Progenitor cell of endocrine pancreas (in vitro differentiated cells): ENCODE measurements around the gene FMN2. TPM values are rescaled to one million over a fixed set of nuclear protein-coding genes. Genes with fewer than 3 reads are reported as not detected.
"Not testable (repeated sequence)": the region's sequence is repeated elsewhere in the genome, so short reads cannot be mapped to it uniquely, and the experiment has no call there.

Experiments used
- DNase-seq: peaks from one replicate; pipeline ENCODE4 v3.0.0; 2021; ENCODE audit warnings: low spot score; ENCODE audit not compliant: unreplicated experiment
- H3K27ac Mint-ChIP-seq: 2 replicates; pipeline ENCODE4 v1.8.0; 2021; ENCODE audit warnings: mild to moderate bottlenecking, moderate library complexity, mixed read lengths
- H3K27me3 Mint-ChIP-seq: 2 replicates; pipeline ENCODE4 v1.8.0; 2021; ENCODE audit warnings: mixed read lengths
- H3K36me3 Mint-ChIP-seq: 2 replicates; pipeline ENCODE4 v1.8.0; 2022; ENCODE audit warnings: mixed read lengths; ENCODE audit not compliant: insufficient read depth
- H3K4me1 Mint-ChIP-seq: 2 replicates; pipeline ENCODE4 v1.8.0; 2021; ENCODE audit warnings: low read depth, mixed read lengths
- H3K4me3 Mint-ChIP-seq: 2 replicates; pipeline ENCODE4 v1.8.0; 2021; ENCODE audit warnings: low read depth, mild to moderate bottlenecking, moderate library complexity, mixed read lengths
- H3K9me3 Mint-ChIP-seq: 2 replicates; pipeline ENCODE4 v1.8.0; 2021; ENCODE audit warnings: low read depth, mixed read lengths
- total RNA-seq: library from RNA; stranded (reverse); gene quantifications from 2 replicates; pipeline ENCODE4 v1.2.1, GENCODE V29; 2021
- TF ChIP-seq, protein P1 (sequence below): fragments of 200-600 bp; sonication (generic); IDR thresholded peaks from one replicate; pipeline ENCODE4 v1.5.0; 2021; ENCODE audit warnings: antibody characterized with exemption, mild to moderate bottlenecking; ENCODE audit not compliant: unreplicated experiment

The FMN2 gene
- total RNA-seq, 1 donor from 2014 or later, result 3.2 TPM

- no peak for DNase-seq
- Mint-ChIP-seq H3K4me1 (peaks cover 13% of the 10 kb centered on the region), H3K36me3 (peaks cover 2% of the 10 kb centered on the region), H3K27me3 (peaks cover 14% of the 10 kb centered on the region), H3K27ac (no peak overlapping the region), H3K9me3 (peaks cover 5% of the 10 kb centered on the region), H3K4me3 (no peak overlapping the region)
- TF ChIP-seq, protein P1, sequence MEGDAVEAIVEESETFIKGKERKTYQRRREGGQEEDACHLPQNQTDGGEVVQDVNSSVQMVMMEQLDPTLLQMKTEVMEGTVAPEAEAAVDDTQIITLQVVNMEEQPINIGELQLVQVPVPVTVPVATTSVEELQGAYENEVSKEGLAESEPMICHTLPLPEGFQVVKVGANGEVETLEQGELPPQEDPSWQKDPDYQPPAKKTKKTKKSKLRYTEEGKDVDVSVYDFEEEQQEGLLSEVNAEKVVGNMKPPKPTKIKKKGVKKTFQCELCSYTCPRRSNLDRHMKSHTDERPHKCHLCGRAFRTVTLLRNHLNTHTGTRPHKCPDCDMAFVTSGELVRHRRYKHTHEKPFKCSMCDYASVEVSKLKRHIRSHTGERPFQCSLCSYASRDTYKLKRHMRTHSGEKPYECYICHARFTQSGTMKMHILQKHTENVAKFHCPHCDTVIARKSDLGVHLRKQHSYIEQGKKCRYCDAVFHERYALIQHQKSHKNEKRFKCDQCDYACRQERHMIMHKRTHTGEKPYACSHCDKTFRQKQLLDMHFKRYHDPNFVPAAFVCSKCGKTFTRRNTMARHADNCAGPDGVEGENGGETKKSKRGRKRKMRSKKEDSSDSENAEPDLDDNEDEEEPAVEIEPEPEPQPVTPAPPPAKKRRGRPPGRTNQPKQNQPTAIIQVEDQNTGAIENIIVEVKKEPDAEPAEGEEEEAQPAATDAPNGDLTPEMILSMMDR, result no peak
Observed at GRCh38 chr1:240322943-240323342, 231.3 kb downstream of the FMN2 start.

DNA sequence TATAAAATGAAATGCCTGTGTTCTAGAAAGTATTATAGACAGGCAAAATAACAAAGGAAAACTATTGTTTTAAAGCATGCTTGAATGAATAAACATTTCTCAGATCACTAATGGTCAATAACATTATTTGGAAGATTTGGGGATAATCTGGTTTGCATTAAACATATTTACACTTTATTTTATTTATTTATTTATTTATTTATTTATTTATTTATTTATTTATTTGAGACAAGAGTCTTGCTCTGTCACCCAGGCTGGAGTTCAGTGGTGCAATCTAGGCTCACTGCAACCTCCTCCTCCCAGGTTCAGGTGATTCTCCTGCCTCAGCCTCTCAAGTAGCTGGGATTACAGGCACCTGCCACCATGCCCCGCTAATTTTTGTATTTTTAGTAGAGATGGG is 236.7 kb downstream of the FMN2 start:
- not testable (repeated sequence) for H3K4me1 Mint-ChIP-seq, H3K27me3 Mint-ChIP-seq, H3K9me3 Mint-ChIP-seq, DNase-seq, H3K4me3 Mint-ChIP-seq, H3K27ac Mint-ChIP-seq, H3K36me3 Mint-ChIP-seq

DNA sequence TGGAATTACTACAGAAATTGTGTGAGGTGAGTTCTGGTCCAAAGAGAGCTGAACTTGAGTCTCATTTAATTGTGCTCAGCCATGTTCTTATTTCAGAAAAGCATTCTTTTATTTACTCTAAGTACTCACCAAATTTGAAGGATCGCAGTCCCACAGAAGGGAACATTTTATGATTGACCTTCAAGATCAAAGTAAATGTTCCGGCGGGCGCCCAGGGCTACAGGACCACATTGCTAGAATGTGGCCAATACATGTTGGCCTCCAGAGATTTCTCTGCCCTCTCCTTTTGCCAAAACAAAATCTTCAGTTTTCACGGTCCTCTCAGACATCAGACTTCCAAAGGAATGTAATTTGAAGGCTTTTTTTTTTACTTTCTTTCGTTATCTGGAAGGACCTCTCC is 237.8 kb downstream of the FMN2 start:
- H3K27ac Mint-ChIP-seq, result no peak overlapping the region
- no peaks in the 10 kb centered on the region for H3K27me3 Mint-ChIP-seq
- H3K36me3 Mint-ChIP-seq, result no peaks in the 10 kb centered on the region
- TF ChIP-seq, protein P1, result no peak
- H3K4me1 Mint-ChIP-seq, result no peaks in the 10 kb centered on the region
- no peaks in the 10 kb centered on the region for H3K9me3 Mint-ChIP-seq
- no peak for DNase-seq
- H3K4me3 Mint-ChIP-seq, result no peak overlapping the region

- no peak for DNase-seq
- H3K36me3 Mint-ChIP-seq, result no peaks in the 10 kb centered on the region
- no peaks in the 10 kb centered on the region for H3K27me3 Mint-ChIP-seq
- H3K4me3 Mint-ChIP-seq, result no peak overlapping the region
- H3K4me1 Mint-ChIP-seq, result no peaks in the 10 kb centered on the region
- H3K9me3 Mint-ChIP-seq, result no peaks in the 10 kb centered on the region
- H3K27ac Mint-ChIP-seq, result no peak overlapping the region
- TF ChIP-seq, protein P1, result no peak
Observed at GRCh38 chr1:240332672-240333071, 241.0 kb downstream of the FMN2 start.

DNA sequence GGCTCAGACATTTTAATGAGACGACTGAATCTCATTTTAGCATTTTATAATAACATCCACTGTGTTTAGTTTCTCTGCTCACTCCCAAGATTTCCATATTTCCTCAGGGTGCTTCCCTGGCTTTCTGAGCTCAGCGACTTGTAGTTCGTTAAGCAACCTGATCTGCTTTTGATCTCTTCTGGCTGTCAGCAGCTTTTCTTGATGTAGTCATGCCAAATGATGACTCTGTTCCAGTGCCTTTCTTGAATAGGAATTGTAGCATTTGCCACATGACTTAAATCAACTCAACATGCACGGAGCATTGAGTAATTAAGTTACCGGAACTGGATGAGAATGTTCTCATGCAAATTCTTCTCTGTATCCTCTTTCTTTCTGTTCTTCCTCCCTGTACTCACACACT is 246.1 kb downstream of the FMN2 start:
- H3K9me3 Mint-ChIP-seq, result no peaks in the 10 kb centered on the region
- H3K36me3 Mint-ChIP-seq, result no peaks in the 10 kb centered on the region
- H3K27me3 Mint-ChIP-seq, result no peaks in the 10 kb centered on the region
- TF ChIP-seq, protein P1, result no peak
- no peak overlapping the region for H3K27ac Mint-ChIP-seq
- no peak for DNase-seq
- no peaks in the 10 kb centered on the region for H3K4me1 Mint-ChIP-seq
- no peak overlapping the region for H3K4me3 Mint-ChIP-seq

DNA sequence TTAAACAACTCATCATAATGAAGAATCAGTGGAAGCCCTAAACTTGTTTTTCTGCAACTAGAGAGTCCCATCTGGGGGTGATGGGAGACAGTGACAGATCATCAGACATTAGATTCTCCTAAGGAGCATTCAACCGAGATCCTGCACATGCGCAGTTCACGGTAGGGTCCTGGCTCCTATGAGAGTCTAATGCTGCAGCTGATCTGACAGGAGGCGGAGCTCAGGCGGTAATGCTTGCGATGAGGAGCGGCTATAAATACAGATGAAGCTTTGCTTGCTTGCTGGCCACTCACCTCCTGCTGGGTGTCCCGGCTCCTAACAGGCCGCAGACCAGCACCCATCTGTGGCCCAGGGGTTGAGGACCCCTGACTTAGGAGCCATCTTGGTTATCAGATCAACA is 247.2 kb downstream of the FMN2 start:
- no peaks in the 10 kb centered on the region for H3K27me3 Mint-ChIP-seq
- DNase-seq, result no peak
- no peaks in the 10 kb centered on the region for H3K9me3 Mint-ChIP-seq
- no peaks in the 10 kb centered on the region for H3K4me1 Mint-ChIP-seq
- H3K36me3 Mint-ChIP-seq, result no peaks in the 10 kb centered on the region
- H3K27ac Mint-ChIP-seq, result no peak overlapping the region
- TF ChIP-seq, protein P1, result no peak
- H3K4me3 Mint-ChIP-seq, result no peak overlapping the region
